Muscle of leg (tissue), 11 donors: ENCODE measurements around the gene CHST3. TPM values are rescaled to one million over a fixed set of nuclear protein-coding genes. Genes with fewer than 3 reads are reported as not detected.
"Not testable (repeated sequence)": the region's sequence is repeated elsewhere in the genome, so short reads cannot be mapped to it uniquely, and the experiment has no call there.

ENCODE experiments used
- DNase-seq: peaks from one replicate; pipeline ENCODE4 v3.0.0; 2013
- H3K27ac ChIP-seq: one replicate; pipeline ENCODE4 v1.5.1; 2013; ENCODE audit warnings: mild to moderate bottlenecking, low read length, control low read depth
- H3K27me3 ChIP-seq: one replicate; pipeline ENCODE4 v1.6.1; 2013; ENCODE audit warnings: low read length; ENCODE audit not compliant: control insufficient read depth, insufficient read depth
- H3K36me3 ChIP-seq: one replicate; pipeline ENCODE4 v1.6.1; 2013; ENCODE audit warnings: low read length; ENCODE audit not compliant: control insufficient read depth, insufficient read depth
- H3K4me1 ChIP-seq: one replicate; pipeline ENCODE4 v1.6.1; 2013; ENCODE audit warnings: low read length; ENCODE audit not compliant: control insufficient read depth, insufficient read depth
- H3K4me3 ChIP-seq: one replicate; pipeline ENCODE4 v1.5.1; 2013; ENCODE audit warnings: low read length, control low read depth
- H3K9me3 ChIP-seq: replicated peaks from 2 replicates; pipeline ENCODE4 v1.6.1; 2013; ENCODE audit warnings: low read depth, low read length; ENCODE audit not compliant: control insufficient read depth
- WGBS: methylation state at CpG from one replicate; pipeline ENCODE4 v1.1.5; 2013; ENCODE audit warnings: missing lambda C conversion rate; ENCODE audit not compliant: insufficient coverage; 5-methylcytosine and 5-hydroxymethylcytosine counted together
- polyA plus RNA-seq, 8 donors: library from polyadenylated mRNA; unstranded; fragments of 120-200 nt; gene quantifications; one replicate each; pipeline versions ENCODE4 v1.2.1 to v1.2.3, GENCODE V29; 2013; ENCODE audit warnings: inconsistent platforms in 1 of 8, low replicate concordance in 1 of 8; ENCODE audit not compliant: insufficient read length in 8 of 8, insufficient read depth in 1 of 8
- total RNA-seq: library from RNA; stranded (reverse); fragments of 120-200 nt; gene quantifications from one replicate; pipeline ENCODE4 v1.2.4, GENCODE V29; 2013

CHST3 gene
- total and polyA plus RNA-seq, 9 donors = 10.2 to 19.0 (median 13.1) TPM

- peaks cover 3% of the 10 kb centered on the region for H3K27me3 ChIP-seq
- no peak for DNase-seq
- H3K4me1 ChIP-seq = peaks cover 45% of the 10 kb centered on the region
- no peaks in the 10 kb centered on the region for H3K9me3 ChIP-seq
- H3K36me3 ChIP-seq = peaks cover 4% of the 10 kb centered on the region
- H3K4me3 ChIP-seq = peak overlapping the region; percentile 86
- peak overlapping the region; percentile 86 for H3K27ac ChIP-seq
- WGBS = 19% methylated on average over 4 of the region's 4 CpGs
These were observed 1.4 kb downstream of the CHST3 start for GRCh38 chr10:71965623-71966022.

- H3K4me3 ChIP-seq = peak overlapping the region; percentile 86
- H3K4me1 ChIP-seq = peaks cover 52% of the 10 kb centered on the region
- peak overlapping the region; percentile 86 for H3K27ac ChIP-seq
- 57% methylated on average over 3 of the region's 6 CpGs for WGBS
- peaks cover 4% of the 10 kb centered on the region for H3K36me3 ChIP-seq
- no peak for DNase-seq
- no peaks in the 10 kb centered on the region for H3K9me3 ChIP-seq
- peaks cover 3% of the 10 kb centered on the region for H3K27me3 ChIP-seq
These were observed 2.1 kb downstream of the CHST3 start for GRCh38 chr10:71966046-71967004.

- H3K36me3 ChIP-seq, H3K27me3 ChIP-seq, H3K9me3 ChIP-seq, H3K27ac ChIP-seq, H3K4me3 ChIP-seq, DNase-seq: not testable (repeated sequence)
- peaks cover 67% of the 10 kb centered on the region for H3K4me1 ChIP-seq
- WGBS = 100% methylated on average over 3 of the region's 8 CpGs
These were observed 3.8 kb downstream of the CHST3 start for GRCh38 chr10:71967958-71968357.

GRCh38 chr10:71968553-71969474 lies 4.6 kb downstream of the CHST3 start:
- Histone ChIP-seq H3K36me3 (peaks cover 7% of the 10 kb centered on the region), H3K4me3 (no peak overlapping the region)
- WGBS = 80% methylated on average over 9 of the region's 11 CpGs

GRCh38 chr10:71969929-71970328 lies 5.7 kb downstream of the CHST3 start:
- 82% methylated on average over 8 of the region's 10 CpGs for WGBS
- H3K27ac ChIP-seq = no peak overlapping the region
- peaks cover 74% of the 10 kb centered on the region for H3K4me1 ChIP-seq
- peaks cover 7% of the 10 kb centered on the region for H3K36me3 ChIP-seq
- H3K27me3 ChIP-seq = no peaks in the 10 kb centered on the region
- DNase-seq = no peak
- H3K4me3 ChIP-seq = no peak overlapping the region
- H3K9me3 ChIP-seq = no peaks in the 10 kb centered on the region

More at GRCh38 chr10:71968553-71969474, 4.6 kb downstream of the CHST3 start:
- H3K27ac ChIP-seq = no peak overlapping the region
- no peaks in the 10 kb centered on the region for H3K9me3 ChIP-seq
- DNase-seq = peak; percentile 46
- H3K27me3 ChIP-seq = peaks cover 3% of the 10 kb centered on the region
- peaks cover 67% of the 10 kb centered on the region for H3K4me1 ChIP-seq

GRCh38 chr10:71970331-71970730 lies 6.1 kb downstream of the CHST3 start:
- WGBS = 51% methylated on average over 7 of the region's 10 CpGs
- Histone ChIP-seq H3K27me3 (no peaks in the 10 kb centered on the region), H3K36me3 (peaks cover 7% of the 10 kb centered on the region), H3K27ac (no peak overlapping the region), H3K4me1 (peaks cover 75% of the 10 kb centered on the region), H3K4me3 (no peak overlapping the region), H3K9me3 (no peaks in the 10 kb centered on the region)
- no peak for DNase-seq

- Histone ChIP-seq H3K4me3 (no peak overlapping the region), H3K27ac (peak overlapping the region; percentile 8), H3K4me1 (peaks cover 75% of the 10 kb centered on the region)
These were observed 6.7 kb downstream of the CHST3 start for GRCh38 chr10:71970869-71971268.

GRCh38 chr10:71971311-71971731 lies 7.1 kb downstream of the CHST3 start:
- DNase-seq = no peak
- Histone ChIP-seq H3K9me3 (no peaks in the 10 kb centered on the region), H3K36me3 (peaks cover 7% of the 10 kb centered on the region), H3K27ac (peak overlapping the region; percentile 45), H3K27me3 (no peaks in the 10 kb centered on the region), H3K4me1 (peaks cover 75% of the 10 kb centered on the region), H3K4me3 (no peak overlapping the region)
- WGBS = 64% methylated on average over 7 of the region's 13 CpGs

More at GRCh38 chr10:71970869-71971268, 6.7 kb downstream of the CHST3 start:
- no peak for DNase-seq
- Histone ChIP-seq H3K36me3 (peaks cover 7% of the 10 kb centered on the region), H3K9me3 (no peaks in the 10 kb centered on the region), H3K27me3 (no peaks in the 10 kb centered on the region)
- WGBS = 51% methylated on average over 3 of the region's 4 CpGs

GRCh38 chr10:71971769-71972555 lies 7.8 kb downstream of the CHST3 start:
- H3K9me3 ChIP-seq = no peaks in the 10 kb centered on the region
- no peak overlapping the region for H3K4me3 ChIP-seq
- H3K36me3 ChIP-seq = peaks cover 7% of the 10 kb centered on the region
- DNase-seq = no peak
- no peaks in the 10 kb centered on the region for H3K27me3 ChIP-seq
- 80% methylated on average over 21 of the region's 21 CpGs for WGBS
- H3K27ac ChIP-seq = peak overlapping the region; percentile 45
- peaks cover 80% of the 10 kb centered on the region for H3K4me1 ChIP-seq
